HG03575 (cell line): ENCODE data around the gene CD93.

Experiments
- ATAC-seq: cut with Tn5 transposase; IDR thresholded peaks from one replicate; pipeline ENCODE4 v1.9.1; 2021; ENCODE audit not compliant: unreplicated experiment, insufficient number of reproducible peaks, low FRiP score; ENCODE audit errors: extremely low read depth

The CD93 gene

GRCh38 chr20:23121751-23122320, 35.7 kb upstream of the CD93 start:
- no peak for ATAC-seq

- ATAC-seq = no peak
Observed at GRCh38 chr20:23120936-23121750, 35.0 kb upstream of the CD93 start.

GRCh38 chr20:23120261-23120660, 34.1 kb upstream of the CD93 start:
- ATAC-seq = no peak

GRCh38 chr20:23119456-23120216, 33.5 kb upstream of the CD93 start:
- no peak for ATAC-seq

- no peak for ATAC-seq
Observed at GRCh38 chr20:23118766-23119165, 32.6 kb upstream of the CD93 start.

GRCh38 chr20:23118144-23118543, 32.0 kb upstream of the CD93 start:
- ATAC-seq = no peak

GRCh38 chr20:23117738-23118137, 31.6 kb upstream of the CD93 start:
- no peak for ATAC-seq

- ATAC-seq = no peak
Observed at GRCh38 chr20:23116311-23117089, 30.4 kb upstream of the CD93 start.

- ATAC-seq = no peak
Observed at GRCh38 chr20:23115822-23116221, 29.7 kb upstream of the CD93 start.

GRCh38 chr20:23114448-23115082, 28.4 kb upstream of the CD93 start:
- no peak for ATAC-seq

GRCh38 chr20:23114018-23114417, 27.9 kb upstream of the CD93 start:
- ATAC-seq = no peak

- no peak for ATAC-seq
Observed at GRCh38 chr20:23112595-23112994, 26.5 kb upstream of the CD93 start.

GRCh38 chr20:23111944-23112342, 25.8 kb upstream of the CD93 start:
- no peak for ATAC-seq

- no peak for ATAC-seq
Observed at GRCh38 chr20:23111307-23111943, 25.3 kb upstream of the CD93 start.

GRCh38 chr20:23108871-23109270, 22.7 kb upstream of the CD93 start:
- ATAC-seq = no peak

GRCh38 chr20:23107466-23107865, 21.3 kb upstream of the CD93 start:
- ATAC-seq = no peak

GRCh38 chr20:23106271-23106851, 20.2 kb upstream of the CD93 start:
- no peak for ATAC-seq

- no peak for ATAC-seq
Observed at GRCh38 chr20:23105193-23105592, 19.1 kb upstream of the CD93 start.
